Stimulated activated naive CD8-positive, alpha-beta T cell treated with anti-CD3 and anti-CD28 coated beads, Interleukin-15, Interleukin-2, amounts not matched to agents 100 U/mL and 50 U/mL, for 24 hours (primary cell): ENCODE data around the gene PMEL.
"Not testable (repeated sequence)": the region's sequence is repeated elsewhere in the genome, so short reads cannot be mapped to it uniquely, and the experiment has no call there.

Source experiments
- ATAC-seq: fragments of 150-1000 bp; cut with Tn5 transposase; one replicate; pipeline ENCODE4 v1.10.0; 2021
- DNase-seq: peaks from one replicate; pipeline ENCODE4 v3.0.0; 2021

Gene PMEL

DNA sequence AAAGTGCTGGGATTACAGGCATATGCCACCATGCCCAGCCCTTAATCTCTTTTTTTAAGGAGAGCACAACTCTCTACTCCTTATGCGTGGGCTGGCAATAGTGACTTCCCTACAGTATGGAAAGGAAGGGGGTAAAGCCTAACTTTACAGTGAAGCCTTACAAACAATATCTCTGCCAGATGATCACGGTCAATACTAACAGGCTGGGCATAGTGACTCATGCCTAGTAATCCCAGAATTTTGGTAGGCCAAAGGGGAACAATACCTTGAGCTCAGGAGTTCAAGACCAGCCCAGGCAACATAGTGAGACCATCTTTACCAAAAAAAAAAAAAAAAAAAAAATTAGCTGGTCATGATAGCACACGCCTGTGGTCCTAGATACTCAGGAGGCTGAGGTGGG, 43.7 kb downstream of the PMEL start:
- DNase-seq = no peak
- ATAC-seq = no peak

DNA sequence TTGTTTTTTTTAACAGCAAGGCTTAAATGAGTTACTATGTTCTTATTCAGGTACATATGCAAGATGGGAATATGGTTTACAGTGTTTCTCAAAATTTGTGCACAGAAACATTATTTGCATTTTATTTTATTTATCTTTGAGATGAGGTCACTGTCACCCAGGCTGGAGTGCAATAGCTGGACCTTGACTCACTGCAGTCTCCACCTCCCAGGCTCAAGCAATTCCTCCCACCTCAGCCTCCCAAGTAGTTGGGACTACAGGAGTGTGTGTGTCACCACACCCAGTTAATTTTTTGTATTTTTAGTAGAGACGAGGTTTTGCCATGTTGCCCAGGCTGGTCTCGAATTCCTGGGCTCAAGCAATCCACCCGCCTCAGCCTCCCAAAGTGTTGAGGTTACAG, 46.8 kb downstream of the PMEL start:
- ATAC-seq, DNase-seq: not testable (repeated sequence)

DNA sequence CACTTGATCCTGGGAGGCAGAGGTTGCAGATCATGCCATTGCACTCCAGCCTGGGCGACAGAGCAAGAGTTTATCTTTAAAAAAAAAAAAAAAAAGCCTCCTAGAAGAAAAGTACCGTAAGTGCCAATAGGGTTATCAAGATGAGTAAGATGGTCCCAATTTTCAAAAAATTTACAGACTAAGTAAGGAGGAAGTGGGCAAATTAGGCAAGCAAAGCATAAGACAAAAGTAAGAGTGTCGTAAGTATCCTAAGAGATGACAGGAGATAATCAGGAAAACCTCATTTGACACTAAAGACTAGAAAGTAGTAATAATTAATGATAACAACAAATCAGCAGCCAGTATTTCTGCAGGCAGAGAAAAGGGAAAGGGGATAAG, 50.4 kb downstream of the PMEL start:
- DNase-seq = no peak
- no peak for ATAC-seq

DNA sequence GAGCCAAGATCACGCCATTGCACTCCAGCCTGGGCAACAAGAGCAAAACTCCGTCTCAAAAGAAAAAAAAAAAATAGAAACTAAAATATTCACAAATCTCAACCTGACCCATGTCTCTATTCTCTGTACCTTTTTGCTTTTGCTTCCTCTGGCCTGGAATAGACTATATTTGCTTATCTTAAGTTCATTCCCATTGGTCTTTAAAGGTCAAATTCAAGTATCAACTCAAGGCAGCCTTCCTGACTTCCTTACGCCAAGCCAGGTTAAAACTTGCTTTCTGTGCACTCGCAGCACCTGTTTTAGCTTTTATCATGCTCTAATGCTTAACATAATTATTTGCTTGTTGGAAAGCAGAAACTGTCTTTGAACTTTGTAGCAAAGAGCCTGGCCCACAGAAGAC, 52.9 kb downstream of the PMEL start:
- ATAC-seq (no peak), DNase-seq (no peak)

DNA sequence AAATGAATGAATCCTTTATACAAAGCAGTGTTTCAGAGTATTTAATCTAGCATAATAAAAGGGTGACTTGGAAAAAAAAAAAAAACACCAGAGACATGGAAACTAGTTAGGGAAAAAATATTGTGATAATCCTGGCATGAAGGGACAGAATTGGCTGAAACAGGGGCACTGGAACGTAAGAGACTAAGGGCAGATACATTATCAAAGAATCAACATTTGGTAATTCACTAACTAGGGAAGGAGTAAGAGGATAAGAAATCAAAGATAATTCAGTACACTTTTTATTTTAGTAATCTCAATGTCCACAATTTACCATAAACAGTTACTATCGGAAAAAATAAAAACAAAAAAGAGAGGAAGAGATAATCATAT, 56.3 kb downstream of the PMEL start:
- no peak for DNase-seq
- ATAC-seq = no peak

DNA sequence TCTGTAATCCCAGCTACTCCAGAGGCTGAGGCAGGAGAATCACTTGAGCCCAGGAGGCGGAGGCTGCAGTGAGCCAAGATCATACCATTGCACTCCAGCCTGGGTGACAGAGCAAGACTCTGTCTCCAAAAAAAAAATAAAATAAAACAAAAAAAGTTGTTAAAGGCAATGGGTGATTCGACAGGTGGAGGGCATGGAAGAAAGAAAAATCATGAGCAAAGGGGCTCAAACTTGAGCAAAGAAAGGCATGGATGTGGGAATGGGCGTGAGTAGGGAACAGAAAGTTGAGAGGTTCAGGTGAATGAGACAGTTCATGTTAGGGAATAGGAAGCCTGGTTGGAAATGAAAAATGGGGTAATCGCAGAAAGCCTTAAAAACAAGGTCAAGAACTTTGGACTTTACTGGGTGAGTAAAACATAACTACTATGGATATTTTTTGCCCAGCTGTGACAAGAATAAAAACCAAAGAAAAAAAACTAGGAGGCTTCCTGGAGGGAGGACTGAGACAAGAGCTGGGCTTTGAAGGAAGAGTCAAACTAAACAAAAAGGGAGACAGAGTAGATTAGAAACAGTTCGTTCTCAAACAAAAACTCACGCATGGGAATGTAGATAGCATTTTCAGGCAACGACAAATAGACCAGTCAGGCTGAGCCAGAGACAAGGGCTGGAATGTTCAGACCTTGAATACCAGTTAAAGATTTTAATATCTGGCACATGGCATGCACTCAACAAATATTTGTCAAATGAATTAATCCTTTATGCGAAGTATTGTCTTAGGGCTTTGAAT, 56.9 kb downstream of the PMEL start:
- DNase-seq = no peak
- ATAC-seq = no peak

DNA sequence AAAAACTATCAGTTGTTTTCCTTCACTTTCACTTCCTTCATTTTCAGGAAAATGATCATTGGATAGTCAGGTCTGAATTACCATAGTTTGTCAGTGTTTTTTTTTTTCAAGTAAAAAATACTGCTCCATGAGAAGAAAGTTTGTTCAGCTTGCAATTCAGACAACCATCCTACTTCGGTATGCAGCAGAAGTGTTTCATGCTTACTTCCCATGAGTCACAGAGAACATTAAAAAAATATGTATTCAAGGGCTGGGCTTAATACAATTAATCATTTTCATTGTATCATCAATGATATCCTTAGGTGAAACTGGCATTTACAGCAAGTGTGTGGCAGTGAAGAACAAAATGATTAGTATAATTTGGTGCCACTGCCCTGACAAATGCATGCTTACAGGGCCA, 59.8 kb downstream of the PMEL start:
- DNase-seq (no peak), ATAC-seq (no peak)
